Fibroblast of villous mesenchyme (primary cell): ENCODE measurements around the gene SDE2. TPM values are rescaled to one million over a fixed set of nuclear protein-coding genes. Genes with fewer than 3 reads are reported as not detected.
A peak's percentile ranks its signal among the peaks of the same experiment; 100 is the strongest.
"Not testable (repeated sequence)": the region's sequence is repeated elsewhere in the genome, so short reads cannot be mapped to it uniquely, and the experiment has no call there.

Source experiments
- DNase-seq: peaks from one replicate; pipeline ENCODE4 v3.0.0-alpha.2; 2010; ENCODE audit warnings: low read depth
- H3K4me3 ChIP-seq: 2 replicates; pipeline ENCODE4 v1.5.1; 2011; ENCODE audit warnings: low read depth, mild to moderate bottlenecking, low read length
- CTCF ChIP-seq: IDR thresholded peaks from 2 replicates; pipeline ENCODE4 v1.5.1; 2012; ENCODE audit warnings: low read depth, mild to moderate bottlenecking, low read length; ENCODE audit not compliant: insufficient read depth
- total RNA-seq: library from RNA; depleted of rRNA; stranded (reverse); fragments of >200 nt; gene quantifications from 2 replicates; pipeline ENCODE4 v1.2.3, GENCODE V29; 2012

SDE2 gene
- total RNA-seq, 1 donor: 31.5 TPM

- no peak overlapping the region for H3K4me3 ChIP-seq
- DNase-seq: no peak
- TF ChIP-seq CTCF: no peak
These were observed 1.9 kb upstream of the SDE2 start for GRCh38 chr1:226001088-226001487.

- not testable (repeated sequence) for DNase-seq, H3K4me3 ChIP-seq
These were observed 1.4 kb upstream of the SDE2 start for GRCh38 chr1:226000493-226001081.

GRCh38 chr1:225999912-226000337, 782 bp upstream of the SDE2 start:
- H3K4me3 ChIP-seq: peak overlapping the region; percentile 60
- DNase-seq: peak; percentile 81
- TF ChIP-seq CTCF: no peak

- H3K4me3 ChIP-seq: peak overlapping the region; percentile 99
- peak; percentile 51 for DNase-seq
- no peak for TF ChIP-seq CTCF
These were observed 450 bp downstream of the SDE2 start for GRCh38 chr1:225998560-225999226.

- peak; percentile 76 for DNase-seq
- TF ChIP-seq CTCF: no peak
- H3K4me3 ChIP-seq: peak overlapping the region; percentile 99
These were observed 2.1 kb downstream of the SDE2 start for GRCh38 chr1:225996946-225997545.

GRCh38 chr1:225995919-225996864, 3.0 kb downstream of the SDE2 start:
- TF ChIP-seq CTCF: no peak
- DNase-seq: peak; percentile 31
- H3K4me3 ChIP-seq: no peak overlapping the region
